HepG2 (cell line): ENCODE results near the gene HSP90AA1.

ENCODE experiments used
- CBX2 ChIP-seq, 2 experiments: fragments of 200-600 bp in 1 of 2; sonication (generic); formaldehyde crosslinking in 1 of 2; IDR thresholded peaks; 2 replicates each; pipeline versions ENCODE4 v1.7.0 to v1.8.1; 2018 to 2022; ENCODE audit warnings: low read depth in 2 of 2, low read length in 1 of 2, mild to moderate bottlenecking in 1 of 2, missing genetic modification reagents in 1 of 2
- CTCF ChIP-seq: sonication (generic); formaldehyde crosslinking; IDR thresholded peaks from 2 replicates; pipeline ENCODE4 v1.5.0; 2020; ENCODE audit warnings: mild to moderate bottlenecking, missing genetic modification reagents, moderate library complexity
- DNMT3B ChIP-seq: conservative IDR thresholded peaks from 2 replicates; pipeline ENCODE4 v1.6.1; 2016; ENCODE audit warnings: missing biosample characterization, control low read depth
- HDAC1 ChIP-seq: sonication (generic); formaldehyde crosslinking; IDR thresholded peaks from 2 replicates; pipeline ENCODE4 v1.5.1; 2020; ENCODE audit warnings: mild to moderate bottlenecking, missing genetic modification reagents
- HDAC6 ChIP-seq: fragments of 200-600 bp; sonication (generic); IDR thresholded peaks from 2 replicates; pipeline ENCODE4 v1.7.0; 2017; ENCODE audit warnings: mild to moderate bottlenecking, antibody characterized with exemption, low read length, low read depth
- KDM1A ChIP-seq: IDR thresholded peaks from 2 replicates; pipeline ENCODE4 v1.6.1; 2016; ENCODE audit warnings: missing compliant biosample characterization
- NCOA2 ChIP-seq: sonication (generic); formaldehyde crosslinking; IDR thresholded peaks from 2 replicates; pipeline ENCODE4 v1.8.0; 2022; ENCODE audit warnings: inconsistent platforms
- PAWR ChIP-seq: sonication (generic); formaldehyde crosslinking; IDR thresholded peaks from 2 replicates; pipeline ENCODE4 v1.4.0; 2020; ENCODE audit warnings: missing genetic modification reagents, mild to moderate bottlenecking, borderline replicate concordance
- RFXAP ChIP-seq: sonication (generic); formaldehyde crosslinking; IDR thresholded peaks from 2 replicates; pipeline ENCODE4 v1.4.0; 2020; ENCODE audit warnings: missing genetic modification reagents, borderline replicate concordance
- SP1 ChIP-seq, 2 experiments: fragments of 450-650 bp in 1 of 2; sonication (generic) in 1 of 2; formaldehyde crosslinking in 1 of 2; IDR thresholded peaks; 2 replicates each; pipeline versions ENCODE4 v1.4.0 to v1.6.1; 2016 to 2020; ENCODE audit warnings: missing genetic modification reagents in 1 of 2
- ZSCAN20 ChIP-seq: sonication (generic); formaldehyde crosslinking; IDR thresholded peaks from 2 replicates; pipeline ENCODE4 v1.4.0; 2020; ENCODE audit warnings: missing genetic modification reagents, mild to moderate bottlenecking, borderline replicate concordance
- TF ChIP-seq, protein P1 (sequence below): sonication (generic); formaldehyde crosslinking; IDR thresholded peaks from 2 replicates; pipeline ENCODE4 v1.4.0; 2020; ENCODE audit warnings: missing genetic modification reagents, borderline replicate concordance
- TF ChIP-seq, protein P2 (sequence below): sonication (generic); formaldehyde crosslinking; IDR thresholded peaks from 2 replicates; pipeline ENCODE4 v1.4.0; 2020; ENCODE audit warnings: missing genetic modification reagents

DNA sequence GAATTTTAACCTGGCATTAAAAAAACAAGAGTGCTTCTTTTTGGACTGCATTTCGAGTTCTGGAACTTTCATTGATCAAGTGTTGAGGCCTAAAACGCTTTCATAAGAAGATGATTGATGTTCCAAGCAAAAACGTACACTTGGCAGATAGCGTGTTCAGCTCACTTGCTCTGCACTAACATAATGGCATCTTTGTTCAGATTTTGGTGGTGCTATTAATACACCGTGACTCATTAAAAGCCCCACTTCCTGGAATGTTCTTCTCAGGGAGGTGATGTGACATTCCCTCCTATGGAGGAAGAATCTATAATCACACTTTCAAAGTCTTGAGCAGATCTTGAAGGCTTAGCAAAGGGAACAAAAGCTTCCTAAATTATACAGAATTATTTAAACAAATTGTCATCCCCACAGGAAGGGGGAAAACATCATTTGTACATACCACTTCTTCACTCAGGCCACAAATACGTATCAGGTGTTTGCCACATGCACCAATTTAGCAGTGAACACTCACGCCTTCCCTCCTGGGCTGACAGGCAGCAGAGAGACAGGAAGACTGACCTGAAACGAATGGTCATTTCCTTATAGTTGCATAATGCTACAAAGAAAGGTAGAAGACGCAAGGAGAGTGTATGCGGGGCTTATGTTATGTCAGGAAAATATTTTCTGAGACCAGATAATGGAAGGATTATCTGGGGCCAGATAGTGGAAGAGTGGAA is 15.4 kb downstream of the HSP90AA1 start:
- TF ChIP-seq NCOA2 (CRISPR knock-in tag) = no peak
- TF ChIP-seq CBX2 (IDR thresholded peaks at IDR 0.05; ENCODE audit: low read depth, low read length) = no peak
- no peak for TF ChIP-seq CBX2 (CRISPR knock-in tag; IDR thresholded peaks at IDR 0.05; ENCODE audit: low read depth)
- TF ChIP-seq CTCF (CRISPR knock-in tag) = no peak
- TF ChIP-seq, protein P1, sequence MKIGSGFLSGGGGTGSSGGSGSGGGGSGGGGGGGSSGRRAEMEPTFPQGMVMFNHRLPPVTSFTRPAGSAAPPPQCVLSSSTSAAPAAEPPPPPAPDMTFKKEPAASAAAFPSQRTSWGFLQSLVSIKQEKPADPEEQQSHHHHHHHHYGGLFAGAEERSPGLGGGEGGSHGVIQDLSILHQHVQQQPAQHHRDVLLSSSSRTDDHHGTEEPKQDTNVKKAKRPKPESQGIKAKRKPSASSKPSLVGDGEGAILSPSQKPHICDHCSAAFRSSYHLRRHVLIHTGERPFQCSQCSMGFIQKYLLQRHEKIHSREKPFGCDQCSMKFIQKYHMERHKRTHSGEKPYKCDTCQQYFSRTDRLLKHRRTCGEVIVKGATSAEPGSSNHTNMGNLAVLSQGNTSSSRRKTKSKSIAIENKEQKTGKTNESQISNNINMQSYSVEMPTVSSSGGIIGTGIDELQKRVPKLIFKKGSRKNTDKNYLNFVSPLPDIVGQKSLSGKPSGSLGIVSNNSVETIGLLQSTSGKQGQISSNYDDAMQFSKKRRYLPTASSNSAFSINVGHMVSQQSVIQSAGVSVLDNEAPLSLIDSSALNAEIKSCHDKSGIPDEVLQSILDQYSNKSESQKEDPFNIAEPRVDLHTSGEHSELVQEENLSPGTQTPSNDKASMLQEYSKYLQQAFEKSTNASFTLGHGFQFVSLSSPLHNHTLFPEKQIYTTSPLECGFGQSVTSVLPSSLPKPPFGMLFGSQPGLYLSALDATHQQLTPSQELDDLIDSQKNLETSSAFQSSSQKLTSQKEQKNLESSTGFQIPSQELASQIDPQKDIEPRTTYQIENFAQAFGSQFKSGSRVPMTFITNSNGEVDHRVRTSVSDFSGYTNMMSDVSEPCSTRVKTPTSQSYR (CRISPR knock-in tag) = no peak
- TF ChIP-seq SP1 (IDR thresholded peaks at IDR 0.05) = no peak
- TF ChIP-seq SP1 (CRISPR knock-in tag; IDR thresholded peaks at IDR 0.05) = no peak
- TF ChIP-seq DNMT3B (CRISPR knock-in tag) = no peak
- no peak for TF ChIP-seq PAWR (CRISPR knock-in tag)
- TF ChIP-seq, protein P2, sequence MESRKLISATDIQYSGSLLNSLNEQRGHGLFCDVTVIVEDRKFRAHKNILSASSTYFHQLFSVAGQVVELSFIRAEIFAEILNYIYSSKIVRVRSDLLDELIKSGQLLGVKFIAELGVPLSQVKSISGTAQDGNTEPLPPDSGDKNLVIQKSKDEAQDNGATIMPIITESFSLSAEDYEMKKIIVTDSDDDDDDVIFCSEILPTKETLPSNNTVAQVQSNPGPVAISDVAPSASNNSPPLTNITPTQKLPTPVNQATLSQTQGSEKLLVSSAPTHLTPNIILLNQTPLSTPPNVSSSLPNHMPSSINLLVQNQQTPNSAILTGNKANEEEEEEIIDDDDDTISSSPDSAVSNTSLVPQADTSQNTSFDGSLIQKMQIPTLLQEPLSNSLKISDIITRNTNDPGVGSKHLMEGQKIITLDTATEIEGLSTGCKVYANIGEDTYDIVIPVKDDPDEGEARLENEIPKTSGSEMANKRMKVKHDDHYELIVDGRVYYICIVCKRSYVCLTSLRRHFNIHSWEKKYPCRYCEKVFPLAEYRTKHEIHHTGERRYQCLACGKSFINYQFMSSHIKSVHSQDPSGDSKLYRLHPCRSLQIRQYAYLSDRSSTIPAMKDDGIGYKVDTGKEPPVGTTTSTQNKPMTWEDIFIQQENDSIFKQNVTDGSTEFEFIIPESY (CRISPR knock-in tag) = no peak
- no peak for TF ChIP-seq HDAC1 (CRISPR knock-in tag)
- TF ChIP-seq HDAC6 = no peak
- TF ChIP-seq RFXAP (CRISPR knock-in tag) = no peak
- TF ChIP-seq ZSCAN20 (CRISPR knock-in tag) = no peak
- TF ChIP-seq KDM1A = no peak
